WTC11 (cell line): Measurements from ENCODE around the gene TRIM59.

Experiments
- CTCF ChIP-seq: fragments of 200-600 bp; IDR thresholded peaks from 2 replicates; pipeline ENCODE4 v1.8.0; 2022; ENCODE audit warnings: antibody characterized with exemption
- ESRRA ChIP-seq: sonication (generic); formaldehyde crosslinking; IDR thresholded peaks from 2 replicates; pipeline ENCODE4 v1.8.1; 2022; ENCODE audit warnings: mild to moderate bottlenecking, missing genetic modification reagents, borderline replicate concordance
- JUN ChIP-seq: sonication (generic); formaldehyde crosslinking; IDR thresholded peaks from 2 replicates; pipeline ENCODE4 v1.8.0; 2023; ENCODE audit warnings: mild to moderate bottlenecking, missing genetic modification reagents
- MAX ChIP-seq: sonication (generic); formaldehyde crosslinking; IDR thresholded peaks from 2 replicates; pipeline ENCODE4 v1.8.0; 2022; ENCODE audit warnings: mild to moderate bottlenecking, missing genetic modification reagents
- NFYB ChIP-seq: sonication (generic); formaldehyde crosslinking; conservative IDR thresholded peaks from 2 replicates; pipeline ENCODE4 v1.8.0; 2022; ENCODE audit warnings: low read depth, missing genetic modification reagents
- NR2C2 ChIP-seq: sonication (generic); formaldehyde crosslinking; IDR thresholded peaks from 2 replicates; pipeline ENCODE4 v1.8.0; 2022; ENCODE audit warnings: mild to moderate bottlenecking, missing genetic modification reagents
- SMAD3 ChIP-seq: sonication (generic); formaldehyde crosslinking; IDR thresholded peaks from 2 replicates; pipeline ENCODE4 v1.8.0; 2022; ENCODE audit warnings: missing genetic modification reagents, mild to moderate bottlenecking, borderline replicate concordance
- USF1 ChIP-seq: sonication (generic); formaldehyde crosslinking; IDR thresholded peaks from 2 replicates; pipeline ENCODE4 v1.8.0; 2022; ENCODE audit warnings: mild to moderate bottlenecking, missing genetic modification reagents
- ZNF232 ChIP-seq: sonication (generic); formaldehyde crosslinking; IDR thresholded peaks from 2 replicates; pipeline ENCODE4 v1.8.0; 2022; ENCODE audit warnings: mild to moderate bottlenecking, missing genetic modification reagents
- TF ChIP-seq, protein P1 (sequence below): sonication (generic); formaldehyde crosslinking; IDR thresholded peaks from 2 replicates; pipeline ENCODE4 v1.8.1; 2022; ENCODE audit warnings: low read depth, missing genetic modification reagents, borderline replicate concordance

GRCh38 chr3:160470181-160470580, 20.6 kb upstream of the TRIM59 start:
- TF ChIP-seq CTCF: no peak
- no peak for TF ChIP-seq MAX (CRISPR knock-in tag)
- TF ChIP-seq USF1 (CRISPR knock-in tag): no peak
- TF ChIP-seq NR2C2 (CRISPR knock-in tag): no peak
- no peak for TF ChIP-seq NFYB (CRISPR knock-in tag)
- TF ChIP-seq, protein P1, sequence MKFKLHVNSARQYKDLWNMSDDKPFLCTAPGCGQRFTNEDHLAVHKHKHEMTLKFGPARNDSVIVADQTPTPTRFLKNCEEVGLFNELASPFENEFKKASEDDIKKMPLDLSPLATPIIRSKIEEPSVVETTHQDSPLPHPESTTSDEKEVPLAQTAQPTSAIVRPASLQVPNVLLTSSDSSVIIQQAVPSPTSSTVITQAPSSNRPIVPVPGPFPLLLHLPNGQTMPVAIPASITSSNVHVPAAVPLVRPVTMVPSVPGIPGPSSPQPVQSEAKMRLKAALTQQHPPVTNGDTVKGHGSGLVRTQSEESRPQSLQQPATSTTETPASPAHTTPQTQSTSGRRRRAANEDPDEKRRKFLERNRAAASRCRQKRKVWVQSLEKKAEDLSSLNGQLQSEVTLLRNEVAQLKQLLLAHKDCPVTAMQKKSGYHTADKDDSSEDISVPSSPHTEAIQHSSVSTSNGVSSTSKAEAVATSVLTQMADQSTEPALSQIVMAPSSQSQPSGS: no peak
- no peak for TF ChIP-seq ESRRA (CRISPR knock-in tag)
- TF ChIP-seq ZNF232 (CRISPR knock-in tag): no peak
- no peak for TF ChIP-seq JUN (CRISPR knock-in tag)
- TF ChIP-seq SMAD3: no peak
